Erythroblast (primary cell): ENCODE measurements around the gene SECTM1.

Experiments
- GATA1 ChIP-seq: IDR thresholded peaks from 2 replicates; pipeline ENCODE4 v1.6.1; 2011; ENCODE audit warnings: low read depth, mild to moderate bottlenecking, control low read depth, low read length, moderate library complexity
- POLR2A ChIP-seq: IDR thresholded peaks from 2 replicates; pipeline ENCODE4 v1.6.1; 2011; ENCODE audit warnings: mild to moderate bottlenecking, low read length

DNA sequence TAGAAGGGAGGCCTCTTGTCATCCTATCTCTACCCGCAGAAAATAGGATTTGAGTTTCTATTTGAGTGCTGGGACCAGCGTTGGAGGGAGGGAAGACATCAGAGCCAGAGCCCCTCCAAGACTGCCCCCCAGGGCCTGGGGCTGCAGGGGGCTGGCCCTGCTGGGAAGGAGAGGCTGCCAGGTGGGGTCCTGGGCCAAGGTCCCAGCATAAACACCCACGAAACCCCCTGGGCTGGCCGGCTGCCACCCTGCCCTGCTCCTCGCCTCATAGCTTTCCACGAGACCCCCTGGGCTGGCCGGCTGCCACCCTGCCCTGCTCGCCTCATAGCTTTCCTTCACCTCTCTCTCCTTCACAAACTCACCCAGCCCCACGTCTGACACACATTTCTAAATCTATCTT, 14.9 kb upstream of the SECTM1 start:
- TF ChIP-seq POLR2A (no peak), GATA1 (no peak)
